Fibroblast of pulmonary artery (primary cell): Measurements from ENCODE around the gene MAP2K1.
"Not testable (repeated sequence)": the region's sequence is repeated elsewhere in the genome, so short reads cannot be mapped to it uniquely, and the experiment has no call there.

Experiments used
- DNase-seq: peaks from one replicate; pipeline ENCODE4 v3.0.0-alpha.2; 2010; ENCODE audit warnings: low read depth
- H3K4me3 ChIP-seq: replicated peaks from 2 replicates; pipeline ENCODE4 v1.5.1; 2011; ENCODE audit warnings: low read depth, mild to moderate bottlenecking, control low read depth, low read length, moderate library complexity
- TF ChIP-seq, protein P1 (sequence below): IDR thresholded peaks from 2 replicates; pipeline ENCODE4 v1.5.1; 2011; ENCODE audit warnings: mild to moderate bottlenecking, control low read depth, low read length, inconsistent platforms; ENCODE audit errors: missing control alignments

Gene MAP2K1

DNA sequence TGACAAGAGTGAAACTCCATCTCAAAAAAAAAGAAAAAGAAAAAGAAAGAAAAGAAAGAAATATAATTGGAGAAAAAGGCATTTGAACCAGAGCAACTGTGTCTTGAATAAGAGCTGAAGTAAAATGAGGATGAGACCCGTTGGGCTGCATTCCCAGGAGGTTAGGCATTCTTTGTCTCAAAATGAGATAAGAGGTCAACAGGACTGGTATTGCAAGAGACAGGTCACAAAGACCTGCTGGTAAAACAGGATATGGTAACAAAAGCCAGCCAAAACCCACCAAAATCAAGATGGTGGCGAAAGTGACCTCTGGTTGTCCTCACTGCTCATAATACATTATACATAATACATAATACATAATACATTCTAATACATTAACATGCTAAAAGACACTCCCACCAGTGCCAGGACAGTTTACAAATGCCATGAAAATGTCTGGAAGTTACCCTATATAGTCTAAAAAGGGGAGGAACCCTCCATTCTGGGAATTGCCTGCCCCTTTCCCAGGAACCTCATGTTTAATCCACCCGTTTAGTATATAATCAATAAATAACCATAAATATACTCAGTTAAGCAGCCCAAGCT, 21.7 kb upstream of the MAP2K1 start:
- H3K4me3 ChIP-seq: no peak overlapping the region
- DNase-seq: no peak
- TF ChIP-seq, protein P1, sequence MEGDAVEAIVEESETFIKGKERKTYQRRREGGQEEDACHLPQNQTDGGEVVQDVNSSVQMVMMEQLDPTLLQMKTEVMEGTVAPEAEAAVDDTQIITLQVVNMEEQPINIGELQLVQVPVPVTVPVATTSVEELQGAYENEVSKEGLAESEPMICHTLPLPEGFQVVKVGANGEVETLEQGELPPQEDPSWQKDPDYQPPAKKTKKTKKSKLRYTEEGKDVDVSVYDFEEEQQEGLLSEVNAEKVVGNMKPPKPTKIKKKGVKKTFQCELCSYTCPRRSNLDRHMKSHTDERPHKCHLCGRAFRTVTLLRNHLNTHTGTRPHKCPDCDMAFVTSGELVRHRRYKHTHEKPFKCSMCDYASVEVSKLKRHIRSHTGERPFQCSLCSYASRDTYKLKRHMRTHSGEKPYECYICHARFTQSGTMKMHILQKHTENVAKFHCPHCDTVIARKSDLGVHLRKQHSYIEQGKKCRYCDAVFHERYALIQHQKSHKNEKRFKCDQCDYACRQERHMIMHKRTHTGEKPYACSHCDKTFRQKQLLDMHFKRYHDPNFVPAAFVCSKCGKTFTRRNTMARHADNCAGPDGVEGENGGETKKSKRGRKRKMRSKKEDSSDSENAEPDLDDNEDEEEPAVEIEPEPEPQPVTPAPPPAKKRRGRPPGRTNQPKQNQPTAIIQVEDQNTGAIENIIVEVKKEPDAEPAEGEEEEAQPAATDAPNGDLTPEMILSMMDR: no peak

DNA sequence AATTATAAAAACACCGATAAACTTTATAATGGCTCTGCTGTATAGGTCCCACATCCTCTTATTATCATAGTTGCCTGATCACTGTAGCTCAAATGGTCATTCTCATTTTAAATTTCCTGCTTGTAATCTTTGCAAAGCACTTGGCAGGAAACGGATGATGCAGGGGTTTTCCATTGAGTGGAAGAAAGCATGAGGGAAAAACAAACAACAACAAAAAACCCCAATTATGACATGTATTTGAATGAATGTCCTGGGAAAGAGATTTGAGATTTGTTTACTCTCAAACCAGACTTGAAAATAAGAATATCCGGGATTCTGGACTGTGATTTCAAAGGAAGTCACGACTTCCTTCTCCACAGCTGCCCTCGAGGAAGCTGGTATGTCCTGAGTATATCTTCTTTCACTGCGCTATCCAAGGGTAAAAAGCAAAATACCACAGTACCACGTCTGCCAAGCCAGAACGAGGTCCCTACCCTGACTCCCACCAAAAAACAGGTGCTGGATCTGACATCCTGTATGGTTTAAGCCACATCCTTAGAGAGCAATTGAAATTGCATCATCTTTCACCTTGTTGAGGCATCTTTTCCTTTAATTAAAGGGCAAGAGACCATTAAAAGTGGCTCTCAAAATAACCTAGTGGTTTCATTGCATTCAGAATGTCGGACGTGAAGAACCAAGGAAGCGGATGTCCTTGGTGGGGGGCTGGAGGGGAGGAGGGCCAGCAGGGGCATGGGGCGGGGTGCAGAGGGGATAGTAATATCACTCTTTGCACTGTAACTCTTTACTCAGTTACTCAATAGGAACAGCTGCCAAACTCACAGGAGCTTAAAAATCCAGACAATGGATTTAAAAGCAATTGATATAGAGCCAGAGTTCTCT, 16.7 kb upstream of the MAP2K1 start:
- H3K4me3 ChIP-seq: peak overlapping the region; percentile 39
- DNase-seq: peak; percentile 62
- TF ChIP-seq, protein P1: no peak

DNA sequence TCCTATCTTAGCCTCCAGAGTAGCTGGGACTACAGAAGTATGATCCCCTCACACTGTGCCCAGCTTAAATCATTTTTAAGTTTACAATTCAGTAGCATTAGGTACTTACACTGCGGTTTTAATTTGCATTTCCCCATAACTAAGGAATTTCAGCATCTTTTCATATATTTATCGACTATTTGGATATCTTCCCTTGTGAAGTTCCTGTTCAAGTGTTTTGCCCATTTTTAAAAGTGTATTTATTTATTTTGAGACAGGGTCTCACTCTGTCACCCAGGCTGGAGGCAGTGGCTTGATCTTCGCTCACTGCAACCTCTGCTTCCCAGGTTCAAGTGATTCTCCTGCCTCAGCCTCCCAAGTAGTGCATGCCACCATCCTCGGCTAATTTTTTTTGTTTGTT, 12.5 kb upstream of the MAP2K1 start:
- no peak for DNase-seq
- H3K4me3 ChIP-seq: no peak overlapping the region
- TF ChIP-seq, protein P1: no peak

DNA sequence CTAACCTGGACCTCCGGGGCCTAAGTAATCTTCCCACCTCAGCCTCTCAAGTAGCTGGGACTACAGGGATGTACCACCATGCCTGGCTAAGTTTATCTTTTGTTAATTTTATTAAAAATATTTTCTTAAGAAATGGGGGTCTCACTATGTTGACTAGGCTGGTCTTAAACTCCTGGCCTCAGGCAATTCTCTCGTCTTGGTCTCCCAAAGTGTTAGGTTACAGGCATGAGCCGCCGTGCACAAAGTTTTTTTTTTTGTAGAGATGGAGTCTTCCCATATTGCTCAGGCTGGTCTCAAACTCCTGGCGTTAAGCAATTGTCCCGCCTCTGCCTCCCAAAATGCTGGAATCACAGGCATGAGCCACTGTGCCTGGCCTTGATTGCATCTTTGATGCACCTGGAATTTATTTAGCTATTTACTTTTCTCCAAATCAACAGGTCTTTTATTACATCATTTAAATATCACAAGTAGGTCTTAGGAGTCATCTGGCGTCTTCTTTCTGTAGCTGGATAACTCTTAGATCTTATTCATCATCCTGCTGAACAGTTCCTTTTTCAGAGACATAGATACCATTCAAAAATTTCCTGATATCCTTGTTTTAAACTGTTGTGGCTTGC, 7.8 kb upstream of the MAP2K1 start:
- H3K4me3 ChIP-seq: no peak overlapping the region
- DNase-seq: no peak
- TF ChIP-seq, protein P1: no peak

DNA sequence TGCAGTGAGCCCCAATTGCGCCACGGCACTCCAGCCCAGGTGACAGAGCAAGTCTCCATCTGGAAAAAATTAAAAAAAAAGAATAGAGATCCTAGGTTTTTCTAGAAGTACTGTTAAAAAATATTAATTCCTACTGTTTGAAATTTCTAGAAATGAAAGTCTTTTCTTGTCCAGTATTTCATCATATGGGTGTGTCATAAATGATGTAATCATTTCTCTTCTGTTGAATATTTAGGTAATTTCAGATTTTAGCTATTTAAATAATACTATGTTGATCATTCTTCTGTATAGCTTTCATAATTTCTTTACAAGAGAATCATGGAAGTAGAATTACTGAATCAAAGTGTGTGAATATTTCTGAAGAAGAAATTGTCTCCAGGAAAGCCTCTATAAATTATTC, 5.3 kb upstream of the MAP2K1 start:
- H3K4me3 ChIP-seq, DNase-seq: not testable (repeated sequence)

DNA sequence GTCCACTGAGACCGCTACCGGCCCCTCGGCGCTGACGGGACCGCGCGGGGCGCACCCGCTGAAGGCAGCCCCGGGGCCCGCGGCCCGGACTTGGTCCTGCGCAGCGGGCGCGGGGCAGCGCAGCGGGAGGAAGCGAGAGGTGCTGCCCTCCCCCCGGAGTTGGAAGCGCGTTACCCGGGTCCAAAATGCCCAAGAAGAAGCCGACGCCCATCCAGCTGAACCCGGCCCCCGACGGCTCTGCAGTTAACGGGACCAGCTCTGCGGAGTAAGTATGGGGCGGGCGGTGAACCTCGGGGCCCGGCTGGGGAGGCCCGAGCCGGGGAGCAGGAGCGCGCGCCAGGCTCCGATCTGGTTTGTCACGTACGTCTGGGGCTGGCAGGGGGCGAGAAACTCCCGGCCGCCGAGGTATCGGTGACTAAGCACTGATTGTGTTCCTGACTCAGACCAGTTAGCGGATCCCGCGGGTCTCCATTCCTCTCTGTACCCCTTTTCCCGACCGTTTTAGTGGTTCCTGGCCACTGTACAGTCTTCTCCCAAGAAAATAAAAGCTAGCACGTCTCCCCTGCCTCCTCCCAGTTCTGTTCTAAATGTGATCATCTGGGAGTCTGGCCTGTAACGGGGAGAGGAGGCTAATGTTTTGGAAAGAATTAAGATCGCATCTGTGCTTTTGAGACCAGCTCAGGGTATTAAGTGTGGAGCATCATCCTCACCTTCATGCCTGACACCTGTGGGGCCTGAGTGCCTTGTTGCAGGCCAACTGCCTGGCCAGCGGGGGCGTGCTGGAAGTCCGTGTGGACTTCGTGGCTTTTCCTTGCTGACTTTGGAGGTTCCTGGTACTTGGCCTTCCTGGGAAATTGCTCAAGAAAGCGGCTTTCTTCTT, 691 bp downstream of the MAP2K1 start:
- peak; percentile 64 for DNase-seq
- peak overlapping the region; percentile 86 for H3K4me3 ChIP-seq
- TF ChIP-seq, protein P1: peak; percentile 50

DNA sequence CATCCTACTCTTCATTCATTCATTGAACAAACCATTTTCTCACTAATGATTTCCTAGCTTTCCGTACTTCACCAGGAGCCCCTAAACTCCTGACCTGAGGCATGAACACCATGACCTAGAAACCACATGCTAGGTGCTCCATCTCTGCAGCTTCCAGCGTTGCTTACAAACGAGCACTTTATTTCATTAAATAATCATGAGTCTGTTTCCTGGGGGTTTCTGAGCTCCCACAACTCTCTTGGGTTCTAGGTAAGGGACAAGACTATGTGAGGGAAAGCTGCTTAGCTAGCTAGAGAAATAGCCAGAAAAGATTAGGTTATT, 1.3 kb downstream of the MAP2K1 start:
- DNase-seq: no peak
- H3K4me3 ChIP-seq: peak overlapping the region; percentile 86
- TF ChIP-seq, protein P1: no peak
